ENCODE measurements around the gene TGM6. TPM values are rescaled to one million over a fixed set of nuclear protein-coding genes. Genes with fewer than 3 reads are reported as not detected.
A peak's percentile ranks its signal among the peaks of the same experiment; 100 is the strongest.

Gene TGM6
- total RNA-seq, 1 experiment from 2014 or later, result not detected

- H3K4me1 Mint-ChIP-seq, result peaks cover 12 to 17% of the 10 kb centered on the region in 2 experiments
- no peak overlapping the region for H2AFZ ChIP-seq (ENCODE audit: low read length)
- peaks cover 0 to 4% (median 0%) of the 10 kb centered on the region in 3 experiments; a peak in 1 of 7 replicates for H3K36me3 Mint-ChIP-seq (ENCODE audit: insufficient read depth in 1 of 3, low read depth in 3 of 3)
Measured at GRCh38 chr20:2402271-2402980, 21.7 kb downstream of the TGM6 start.

More at GRCh38 chr20:2402271-2402980, 21.7 kb downstream of the TGM6 start:
- Histone ChIP-seq H3K4me2 (ENCODE audit: insufficient read depth, insufficient read length, low read length) (no peak overlapping the region), H3K79me2 (ENCODE audit: insufficient read depth, low read length) (no peaks in the 10 kb centered on the region), H4K20me1 (ENCODE audit: control insufficient read depth, insufficient read depth, insufficient read length) (no peaks in the 10 kb centered on the region), H3K56ac (ENCODE audit: insufficient read length, low read depth, low read length) (no peak overlapping the region), H2AK5ac (ENCODE audit: insufficient read length, low read length) (no peak overlapping the region), H4K5ac (ENCODE audit: insufficient read length, low read depth, low read length) (no peak overlapping the region), H3K23ac (ENCODE audit: insufficient read length, low read depth, low read length) (no peak overlapping the region), H3K9me3 (ENCODE audit: control insufficient read depth, low read depth, low read length) (no peaks in the 10 kb centered on the region), H3K4ac (ENCODE audit: low read depth, low read length) (no peak overlapping the region), H2BK12ac (ENCODE audit: insufficient read length, low read depth, low read length) (no peak overlapping the region), H2BK15ac (ENCODE audit: low read depth, low read length) (no peak overlapping the region), H4K8ac (replicated peaks; ENCODE audit: insufficient read length, low read depth, low read length) (no peak overlapping the region), H2BK120ac (ENCODE audit: low read depth, low read length, poor library complexity, severe bottlenecking) (no peak overlapping the region), H3T11ph (ENCODE audit: low read length) (no peak overlapping the region), H3K79me1 (ENCODE audit: insufficient read depth, low read depth, low read length, poor library complexity, severe bottlenecking) (no peaks in the 10 kb centered on the region), H3K23me2 (ENCODE audit: insufficient read length, low read depth, low read length, poor library complexity, severe bottlenecking) (no peaks in the 10 kb centered on the region), H3K4me1 (ENCODE audit: insufficient read depth, low read length) (no peaks in the 10 kb centered on the region), H3K9ac (ENCODE audit: extremely low read depth, insufficient read length, low read length) (no peak overlapping the region), H2BK5ac (ENCODE audit: insufficient read length, low read length) (no peak overlapping the region), H3K18ac (ENCODE audit: insufficient read length, low read depth, low read length) (no peak overlapping the region), H3K27ac (ENCODE audit: insufficient read length, low read depth, low read length) (no peak overlapping the region), H3K14ac (ENCODE audit: insufficient read depth, low read length) (no peak overlapping the region), H3K27me3 (ENCODE audit: insufficient read depth, low read length) (no peaks in the 10 kb centered on the region), H2BK20ac (ENCODE audit: low read depth, low read length, poor library complexity, severe bottlenecking) (no peak overlapping the region), H4K91ac (ENCODE audit: insufficient read length, low read depth, low read length) (no peak overlapping the region)
- peak overlapping the region in 1 of 3 experiments; percentile 69; a peak in 2 of 7 replicates for H3K27ac Mint-ChIP-seq
- peaks cover 8 to 9% of the 10 kb centered on the region in 2 experiments; a peak in 4 of 5 replicates for H3K9me3 Mint-ChIP-seq
- H3K27me3 Mint-ChIP-seq (ENCODE audit: low read depth), result peaks cover 2% of the 10 kb centered on the region; the same call in 1 of the 2 replicates
- H3K4me3 Mint-ChIP-seq, result no peak overlapping the region
- TF ChIP-seq CTCF (conservative IDR thresholded peaks at IDR 0.05), result peak; percentile 44
- no CpG with 5 or more reads among the region's 7 CpGs for WGBS (ENCODE audit: extremely low coverage, insufficient read length, low lambda C conversion rate)
- DNase-seq, result no peak

Measured in H9 (cell line).